ENCODE measurements around the gene ITPR2.

DNA sequence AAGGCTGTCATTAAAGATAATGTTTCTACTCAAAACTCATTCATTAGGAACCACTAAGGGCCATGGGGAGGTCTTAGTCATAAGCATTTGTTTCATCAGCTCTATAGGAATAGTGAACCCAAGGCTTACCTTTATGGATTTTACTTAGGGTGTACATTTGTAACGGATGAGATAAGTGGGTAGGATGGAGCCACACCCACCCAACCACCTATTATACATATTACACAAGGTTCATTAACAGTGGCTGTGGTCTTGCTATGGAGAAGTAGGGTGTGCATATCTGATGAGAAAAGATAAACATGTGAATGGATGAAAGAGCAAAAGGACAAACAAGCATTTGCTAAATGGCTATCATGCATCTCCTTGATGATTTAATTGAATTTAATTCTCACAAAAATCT lies 39.6 kb upstream of the ITPR2 start:
- TF ChIP-seq, protein P1, sequence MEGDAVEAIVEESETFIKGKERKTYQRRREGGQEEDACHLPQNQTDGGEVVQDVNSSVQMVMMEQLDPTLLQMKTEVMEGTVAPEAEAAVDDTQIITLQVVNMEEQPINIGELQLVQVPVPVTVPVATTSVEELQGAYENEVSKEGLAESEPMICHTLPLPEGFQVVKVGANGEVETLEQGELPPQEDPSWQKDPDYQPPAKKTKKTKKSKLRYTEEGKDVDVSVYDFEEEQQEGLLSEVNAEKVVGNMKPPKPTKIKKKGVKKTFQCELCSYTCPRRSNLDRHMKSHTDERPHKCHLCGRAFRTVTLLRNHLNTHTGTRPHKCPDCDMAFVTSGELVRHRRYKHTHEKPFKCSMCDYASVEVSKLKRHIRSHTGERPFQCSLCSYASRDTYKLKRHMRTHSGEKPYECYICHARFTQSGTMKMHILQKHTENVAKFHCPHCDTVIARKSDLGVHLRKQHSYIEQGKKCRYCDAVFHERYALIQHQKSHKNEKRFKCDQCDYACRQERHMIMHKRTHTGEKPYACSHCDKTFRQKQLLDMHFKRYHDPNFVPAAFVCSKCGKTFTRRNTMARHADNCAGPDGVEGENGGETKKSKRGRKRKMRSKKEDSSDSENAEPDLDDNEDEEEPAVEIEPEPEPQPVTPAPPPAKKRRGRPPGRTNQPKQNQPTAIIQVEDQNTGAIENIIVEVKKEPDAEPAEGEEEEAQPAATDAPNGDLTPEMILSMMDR (IDR thresholded peaks at IDR 0.05; ENCODE audit: low read length) = no peak
- TF ChIP-seq EZH2 (IDR thresholded peaks at IDR 0.05; ENCODE audit: borderline replicate concordance, low read length) = no peak

Measured in OCI-LY1 (cell line).